Caco-2 (cell line): ENCODE results near the gene SYF2. TPM values are rescaled to one million over a fixed set of nuclear protein-coding genes. Genes with fewer than 3 reads are reported as not detected.

Source experiments
- BruUV-seq: library from RNA; stranded (reverse); fragments of 400-500 nt; replicated peaks from 2 replicates; lab custom pipeline; 2021; lab: Mats Ljungman, UMichigan
- CTCF ChIA-PET: fragments of 300-600 bp; sonication (Branson Sonifier 250); formaldehyde crosslinking; loops from one replicate; lab custom pipeline; 2022; ENCODE audit warnings: antibody characterized with exemption; lab: Charles Lee
- POLR2A ChIA-PET: fragments of 300-600 bp; sonication (Branson Sonifier 250); formaldehyde crosslinking; loops from one replicate; lab custom pipeline; 2022; ENCODE audit warnings: antibody characterized with exemption; lab: Charles Lee
- DNase-seq, 2 experiments: peaks; one replicate each; pipeline versions ENCODE4 v3.0.0 to v3.0.0-alpha.2; 2020 to 2022
- H3K27me3 ChIP-seq: replicated peaks from 2 replicates; pipeline ENCODE4 v1.6.0; 2011; ENCODE audit warnings: low read length; ENCODE audit not compliant: control insufficient read depth, insufficient read depth
- H3K36me3 ChIP-seq: 2 replicates; pipeline ENCODE4 v1.5.1; 2011; ENCODE audit warnings: low read length; ENCODE audit not compliant: control insufficient read depth, insufficient read depth
- H3K4me1 ChIP-seq: fragments of 250-450 bp; sonication (Bioruptor Pico); 2 replicates; pipeline ENCODE4 v1.5.1; 2020; ENCODE audit warnings: mild to moderate bottlenecking
- H3K4me3 ChIP-seq: 2 replicates; pipeline ENCODE4 v1.5.1; 2011; ENCODE audit warnings: low read depth, mild to moderate bottlenecking, control low read depth, low read length
- H3K9me3 ChIP-seq: fragments of 250-450 bp; sonication (Bioruptor Pico); 2 replicates; pipeline ENCODE4 v1.5.1; 2020; ENCODE audit warnings: mild to moderate bottlenecking, moderate library complexity
- H3K27ac Mint-ChIP-seq: one replicate; pipeline ENCODE4 v1.8.0; 2022; ENCODE audit warnings: mixed read lengths; ENCODE audit not compliant: unreplicated experiment
- H3K27me3 Mint-ChIP-seq: one replicate; pipeline ENCODE4 v1.8.0; 2022; ENCODE audit warnings: mixed read lengths; ENCODE audit not compliant: insufficient read depth, unreplicated experiment
- H3K36me3 Mint-ChIP-seq: one replicate; pipeline ENCODE4 v1.8.0; 2022; ENCODE audit warnings: mild to moderate bottlenecking, mixed read lengths; ENCODE audit not compliant: insufficient read depth, unreplicated experiment
- H3K4me1 Mint-ChIP-seq: one replicate; pipeline ENCODE4 v1.8.0; 2022; ENCODE audit warnings: low read depth, mixed read lengths; ENCODE audit not compliant: unreplicated experiment
- H3K4me3 Mint-ChIP-seq: one replicate; pipeline ENCODE4 v1.8.0; 2022; ENCODE audit warnings: mild to moderate bottlenecking, moderate library complexity, mixed read lengths; ENCODE audit not compliant: unreplicated experiment
- H3K9me3 Mint-ChIP-seq: one replicate; pipeline ENCODE4 v1.8.0; 2022; ENCODE audit warnings: mixed read lengths; ENCODE audit not compliant: unreplicated experiment
- CTCF ChIP-seq, 2 experiments: fragments of 200-600 bp in 1 of 2; IDR thresholded peaks; 1 replicate in 1 of 2; 2 replicates in 1 of 2; pipeline versions ENCODE4 v1.5.1 to v1.8.0; 2011 to 2022; ENCODE audit warnings: antibody characterized with exemption in 1 of 2, control low read depth in 1 of 2, inconsistent platforms in 1 of 2, low read depth in 1 of 2, low read length in 1 of 2, mild to moderate bottlenecking in 1 of 2, moderate library complexity in 1 of 2; ENCODE audit not compliant: insufficient read depth in 1 of 2, severe bottlenecking in 1 of 2, unreplicated experiment in 1 of 2
- intact Hi-C: fragments of 100-400 bp; cut with micrococcal nuclease; formaldehyde crosslinking; loops from one replicate; pipeline ENCODE4 v1.10.0; 2022; ENCODE audit not compliant: unreplicated experiment
- total RNA-seq: library from RNA; stranded (reverse); gene quantifications from 2 replicates; pipeline ENCODE4 v1.2.3, GENCODE V29; 2022

SYF2 gene
- total RNA-seq, 1 experiment from 2014 or later = 32.3 TPM

- peak overlapping the region; percentile 75 for H3K27ac Mint-ChIP-seq
- no peaks in the 10 kb centered on the region for H3K9me3 Mint-ChIP-seq
- ChIA-PET CTCF (no interaction called here), POLR2A (no interaction called here)
- no peaks in the 10 kb centered on the region for H3K4me1 Mint-ChIP-seq
- Histone ChIP-seq H3K4me3 (no peak overlapping the region), H3K4me1 (peaks cover 23% of the 10 kb centered on the region), H3K27me3 (no peaks in the 10 kb centered on the region), H3K36me3 (no peaks in the 10 kb centered on the region), H3K9me3 (no peaks in the 10 kb centered on the region)
- intact Hi-C loops = loop anchor here (10.0 kb wide), 1 partner anchor 734 kb away; no protein-coding TSS in a partner anchor
- peaks cover 16% of the 10 kb centered on the region for H3K36me3 Mint-ChIP-seq
- no peaks in the 10 kb centered on the region for H3K27me3 Mint-ChIP-seq
- no peak overlapping the region for H3K4me3 Mint-ChIP-seq
- BruUV-seq = no TSS peak
- no peak for TF ChIP-seq CTCF (IDR thresholded peaks at IDR 0.05; ENCODE audit: insufficient read depth in 1 of 2, low read depth in 1 of 2, low read length in 1 of 2, severe bottlenecking in 1 of 2, unreplicated experiment in 1 of 2)
- no peak for DNase-seq
Observed at GRCh38 chr1:25210728-25211127, 21.6 kb downstream of the SYF2 start.

- DNase-seq = no peak
- Mint-ChIP-seq H3K4me1 (no peaks in the 10 kb centered on the region), H3K9me3 (no peaks in the 10 kb centered on the region), H3K36me3 (peaks cover 16% of the 10 kb centered on the region), H3K4me3 (no peak overlapping the region), H3K27ac (no peak overlapping the region), H3K27me3 (no peaks in the 10 kb centered on the region)
- POLR2A ChIA-PET = no interaction called here
- no peaks in the 10 kb centered on the region for H3K36me3 ChIP-seq
- H3K9me3 ChIP-seq = no peaks in the 10 kb centered on the region
- no peaks in the 10 kb centered on the region for H3K27me3 ChIP-seq
- H3K4me3 ChIP-seq = no peak overlapping the region
- no peak for TF ChIP-seq CTCF (IDR thresholded peaks at IDR 0.05; ENCODE audit: insufficient read depth in 1 of 2, low read depth in 1 of 2, low read length in 1 of 2, severe bottlenecking in 1 of 2, unreplicated experiment in 1 of 2)
- CTCF ChIA-PET = no interaction called here
- no TSS peak for BruUV-seq
- intact Hi-C loops = no loop called here
- peaks cover 23% of the 10 kb centered on the region for H3K4me1 ChIP-seq
Observed at GRCh38 chr1:25209516-25209915, 22.8 kb downstream of the SYF2 start.

- ChIA-PET POLR2A (no interaction called here), CTCF (interaction anchor here (0.7 kb wide), 1 partner anchor 10 kb away, joined by 3 read pairs; no protein-coding TSS in a partner anchor)
- Histone ChIP-seq H3K4me3 (no peak overlapping the region), H3K36me3 (no peaks in the 10 kb centered on the region), H3K27me3 (no peaks in the 10 kb centered on the region), H3K9me3 (no peaks in the 10 kb centered on the region), H3K4me1 (peaks cover 23% of the 10 kb centered on the region)
- H3K4me1 Mint-ChIP-seq = no peaks in the 10 kb centered on the region
- no peaks in the 10 kb centered on the region for H3K9me3 Mint-ChIP-seq
- intact Hi-C loops = no loop called here
- TF ChIP-seq CTCF (IDR thresholded peaks at IDR 0.05; ENCODE audit: insufficient read depth in 1 of 2, low read depth in 1 of 2, low read length in 1 of 2, severe bottlenecking in 1 of 2, unreplicated experiment in 1 of 2) = no peak
- H3K4me3 Mint-ChIP-seq = no peak overlapping the region
- no peak overlapping the region for H3K27ac Mint-ChIP-seq
- H3K36me3 Mint-ChIP-seq = peaks cover 16% of the 10 kb centered on the region
- H3K27me3 Mint-ChIP-seq = no peaks in the 10 kb centered on the region
- no TSS peak for BruUV-seq
- no peak for DNase-seq
Observed at GRCh38 chr1:25208561-25209222, 23.6 kb downstream of the SYF2 start.
